ENCODE measurements around the gene HSPA8. TPM values are rescaled to one million over a fixed set of nuclear protein-coding genes. Genes with fewer than 3 reads are reported as not detected.
"Not testable (repeated sequence)": the region's sequence is repeated elsewhere in the genome, so short reads cannot be mapped to it uniquely, and the experiment has no call there.

Gene HSPA8
- total and polyA plus RNA-seq, 7 experiments from 2014 or later, result 763 to 2,366 (median 832) TPM

- intact Hi-C loops (cut with micrococcal nuclease), result loop anchor here (1.0 to 10.0 kb wide), 9 partner anchors 16 to 451 kb away; partner anchors contain the start of gene HSPA8 (in 2 of the 2)
- no peaks in the 10 kb centered on the region for H3K27me3 ChIP-seq (ENCODE audit: control insufficient read depth in 2 of 2, insufficient read depth in 2 of 2, low read length in 2 of 2)
- H3K9me3 ChIP-seq (ENCODE audit: control insufficient read depth in 2 of 3, low read length in 3 of 3), result no peaks in the 10 kb centered on the region
- DNase-seq, result peak in 7 of 9 donors; percentile 38 to 63 (median 51)
- peak overlapping the region in 5 of 10 donors; percentile 14 to 63 (median 14) for H3K4me3 Mint-ChIP-seq
- ChIA-PET CTCF (interaction anchor here (0.7 to 6.7 kb wide), 17 partner anchors 8 to 494 kb away, joined by 3 to 119 read pairs (median 4); partner anchors contain the start of gene HSPA8), POLR2A (interaction anchor here (0.6 to 19.7 kb wide), 7 partner anchors 12 to 144 kb away, joined by 3 to 532 read pairs (median 13); partner anchors contain the start of gene HSPA8)
- no peaks in the 10 kb centered on the region for H3K36me3 ChIP-seq (ENCODE audit: control insufficient read depth in 2 of 3, insufficient read depth in 3 of 3, low read length in 3 of 3)
- peaks cover 0 to 7% (median 0%) of the 10 kb centered on the region in 5 donors for H3K27me3 Mint-ChIP-seq
- no peak overlapping the region for H3K4me3 ChIP-seq (ENCODE audit: low read length)
- peak; percentile 76 for ATAC-seq
- no peaks in the 10 kb centered on the region for H3K9me3 Mint-ChIP-seq
- peak overlapping the region in 8 of 9 donors; percentile 8 to 91 (median 51) for H3K27ac Mint-ChIP-seq
- peaks cover 16 to 43% (median 38%) of the 10 kb centered on the region in 7 donors for H3K4me1 Mint-ChIP-seq
- peaks cover 0 to 6% (median 0%) of the 10 kb centered on the region in 5 donors for H3K36me3 Mint-ChIP-seq
- no peak overlapping the region for H3K27ac ChIP-seq (ENCODE audit: low read depth, low read length)
- H3K4me1 ChIP-seq (ENCODE audit: control insufficient read depth in 2 of 2, insufficient read depth in 2 of 2, low read length in 2 of 2), result peaks cover 0 to 15% of the 10 kb centered on the region in 2 donors
These were observed 41.5 kb upstream of the HSPA8 start for GRCh38 chr11:123103326-123103980.

- intact Hi-C loops (cut with micrococcal nuclease), result loop anchor here (1.0 to 10.0 kb wide), 5 partner anchors 7 to 454 kb away; partner anchors contain the start of gene HSPA8 (in 1 of the 2)
- no peaks in the 10 kb centered on the region for H3K27me3 ChIP-seq (ENCODE audit: control insufficient read depth in 2 of 2, insufficient read depth in 2 of 2, low read length in 2 of 2)
- Mint-ChIP-seq H3K36me3 (peaks cover 0 to 14% (median 0%) of the 10 kb centered on the region in 5 donors), H3K4me3 (peak overlapping the region; percentile 48 to 88 (median 78)), H3K4me1 (peaks cover 16 to 42% (median 38%) of the 10 kb centered on the region in 7 donors), H3K27ac (peak overlapping the region; percentile 79 to 98 (median 95)), H3K9me3 (peaks cover 0 to 2% (median 0%) of the 10 kb centered on the region in 11 donors), H3K27me3 (no peaks in the 10 kb centered on the region)
- peak overlapping the region; percentile 34 for H3K4me3 ChIP-seq (ENCODE audit: low read length)
- ChIA-PET POLR2A (interaction anchor here (0.6 to 19.7 kb wide), 7 partner anchors 11 to 249 kb away, joined by 3 to 532 read pairs (median 5); partner anchors contain the start of gene HSPA8), CTCF (interaction anchor here (0.6 to 6.7 kb wide), 12 partner anchors 9 to 154 kb away, joined by 3 to 119 read pairs (median 5); partner anchors contain the start of gene HSPA8)
- DNase-seq (peak in 2 of 9 donors; percentile 15 to 19), ATAC-seq (no peak)
- H3K27ac ChIP-seq (ENCODE audit: low read depth, low read length), result peak overlapping the region; percentile 55
- H3K36me3 ChIP-seq (ENCODE audit: control insufficient read depth in 2 of 3, insufficient read depth in 3 of 3, low read length in 3 of 3), result no peaks in the 10 kb centered on the region
- peaks cover 0 to 15% of the 10 kb centered on the region in 2 donors for H3K4me1 ChIP-seq (ENCODE audit: control insufficient read depth in 2 of 2, insufficient read depth in 2 of 2, low read length in 2 of 2)
- H3K9me3 ChIP-seq (ENCODE audit: control insufficient read depth in 2 of 3, low read length in 3 of 3), result no peaks in the 10 kb centered on the region
These were observed 38.6 kb upstream of the HSPA8 start for GRCh38 chr11:123100379-123101085.

GRCh38 chr11:123098990-123099389 is 37.1 kb upstream of the HSPA8 start:
- Mint-ChIP-seq H3K4me3 (peak overlapping the region in 1 of 10 donors; percentile 75), H3K27ac (peak overlapping the region in 4 of 9 donors; percentile 3 to 97 (median 77)), H3K27me3 (no peaks in the 10 kb centered on the region), H3K4me1 (peaks cover 13 to 39% (median 33%) of the 10 kb centered on the region in 7 donors), H3K36me3 (peaks cover 0 to 14% (median 0%) of the 10 kb centered on the region in 5 donors), H3K9me3 (peaks cover 0 to 2% (median 0%) of the 10 kb centered on the region in 11 donors)
- H3K4me1 ChIP-seq (ENCODE audit: control insufficient read depth in 2 of 2, insufficient read depth in 2 of 2, low read length in 2 of 2), result peaks cover 0 to 15% of the 10 kb centered on the region in 2 donors
- no peaks in the 10 kb centered on the region for H3K9me3 ChIP-seq (ENCODE audit: control insufficient read depth in 2 of 3, low read length in 3 of 3)
- ATAC-seq (no peak), DNase-seq (no peak)
- no peaks in the 10 kb centered on the region for H3K27me3 ChIP-seq (ENCODE audit: control insufficient read depth in 2 of 2, insufficient read depth in 2 of 2, low read length in 2 of 2)
- ChIA-PET CTCF (interaction anchor here (5.4 kb wide), 1 partner anchor 148 kb away, joined by 42 read pairs; no protein-coding TSS in a partner anchor), POLR2A (interaction anchor here (7.8 to 19.7 kb wide), 2 partner anchors 11 to 34 kb away, joined by 76 to 532 read pairs; partner anchors contain the start of gene HSPA8)
- intact Hi-C loops (cut with micrococcal nuclease), result no loop called here
- no peaks in the 10 kb centered on the region for H3K36me3 ChIP-seq (ENCODE audit: control insufficient read depth in 2 of 3, insufficient read depth in 3 of 3, low read length in 3 of 3)
- no peak overlapping the region for H3K4me3 ChIP-seq (ENCODE audit: low read length)
- H3K27ac ChIP-seq (ENCODE audit: low read depth, low read length), result no peak overlapping the region

- no peak overlapping the region for H3K27ac Mint-ChIP-seq
- Histone ChIP-seq H3K27ac (ENCODE audit: low read depth, low read length) (no peak overlapping the region), H3K4me3 (ENCODE audit: low read length) (no peak overlapping the region), H3K27me3 (ENCODE audit: control insufficient read depth in 2 of 2, insufficient read depth in 2 of 2, low read length in 2 of 2) (no peaks in the 10 kb centered on the region), H3K9me3 (ENCODE audit: control insufficient read depth in 2 of 3, low read length in 3 of 3) (no peaks in the 10 kb centered on the region), H3K36me3 (ENCODE audit: control insufficient read depth in 2 of 3, insufficient read depth in 3 of 3, low read length in 3 of 3) (no peaks in the 10 kb centered on the region), H3K4me1 (ENCODE audit: control insufficient read depth in 2 of 2, insufficient read depth in 2 of 2, low read length in 2 of 2) (no peaks in the 10 kb centered on the region)
- H3K9me3 Mint-ChIP-seq, result peaks cover 0 to 5% (median 0%) of the 10 kb centered on the region in 11 donors
- ChIA-PET POLR2A (interaction anchor here (19.7 kb wide), 1 partner anchor 28 kb away, joined by 532 read pairs; the partner anchor contains the start of gene HSPA8), CTCF (interaction anchor here (0.8 to 1.0 kb wide), 2 partner anchors 39 to 40 kb away, joined by 3 read pairs; no protein-coding TSS in a partner anchor)
- peaks cover 0 to 9% (median 0%) of the 10 kb centered on the region in 5 donors for H3K36me3 Mint-ChIP-seq
- ATAC-seq (no peak), DNase-seq (no peak)
- intact Hi-C loops (cut with micrococcal nuclease), result loop anchor here in 1 of 2 donors (1.0 kb wide), 1 partner anchor 8 kb away; no protein-coding TSS in a partner anchor
- H3K4me1 Mint-ChIP-seq, result peaks cover 0 to 20% (median 12%) of the 10 kb centered on the region in 7 donors
- no peaks in the 10 kb centered on the region for H3K27me3 Mint-ChIP-seq
- no peak overlapping the region for H3K4me3 Mint-ChIP-seq
These were observed 31.8 kb upstream of the HSPA8 start for GRCh38 chr11:123093739-123094138.

- ATAC-seq (no peak), DNase-seq (no peak)
- H3K27ac Mint-ChIP-seq, result peak overlapping the region in 7 of 9 donors; percentile 29 to 90 (median 54)
- peaks cover 9 to 31% (median 27%) of the 10 kb centered on the region in 7 donors for H3K4me1 Mint-ChIP-seq
- no peaks in the 10 kb centered on the region for H3K36me3 Mint-ChIP-seq
- no peaks in the 10 kb centered on the region for H3K27me3 Mint-ChIP-seq
- Histone ChIP-seq H3K27me3 (ENCODE audit: control insufficient read depth in 2 of 2, insufficient read depth in 2 of 2, low read length in 2 of 2) (no peaks in the 10 kb centered on the region), H3K4me3 (ENCODE audit: low read length) (no peak overlapping the region), H3K4me1 (ENCODE audit: control insufficient read depth in 2 of 2, insufficient read depth in 2 of 2, low read length in 2 of 2) (peaks cover 17 to 18% of the 10 kb centered on the region in 2 donors), H3K27ac (ENCODE audit: low read depth, low read length) (no peak overlapping the region), H3K9me3 (ENCODE audit: control insufficient read depth in 2 of 3, low read length in 3 of 3) (no peaks in the 10 kb centered on the region), H3K36me3 (ENCODE audit: control insufficient read depth in 2 of 3, insufficient read depth in 3 of 3, low read length in 3 of 3) (no peaks in the 10 kb centered on the region)
- intact Hi-C loops (cut with micrococcal nuclease), result no loop called here
- CTCF ChIA-PET, result interaction anchor here (0.6 to 1.2 kb wide), 3 partner anchors 9 to 240 kb away, joined by 4 to 5 read pairs (median 5); no protein-coding TSS in a partner anchor
- peaks cover 0 to 3% (median 0%) of the 10 kb centered on the region in 11 donors for H3K9me3 Mint-ChIP-seq
- H3K4me3 Mint-ChIP-seq, result no peak overlapping the region
- POLR2A ChIA-PET, result interaction anchor here (0.8 to 16.3 kb wide), 3 partner anchors 11 to 27 kb away, joined by 3 to 653 read pairs (median 13); partner anchors contain the start of gene HSPA8
These were observed 29.6 kb upstream of the HSPA8 start for GRCh38 chr11:123091506-123091905.

GRCh38 chr11:123090168-123090567 is 28.2 kb upstream of the HSPA8 start:
- POLR2A ChIA-PET, result interaction anchor here (0.7 to 16.3 kb wide), 3 partner anchors 10 to 318 kb away, joined by 3 to 653 read pairs (median 76); partner anchors contain the start of gene HSPA8
- H3K36me3 Mint-ChIP-seq; H3K27me3 Mint-ChIP-seq; H3K4me3 ChIP-seq (ENCODE audit: low read length); H3K36me3 ChIP-seq (ENCODE audit: control insufficient read depth in 2 of 3, insufficient read depth in 3 of 3, low read length in 3 of 3); H3K4me3 Mint-ChIP-seq; H3K9me3 Mint-ChIP-seq; DNase-seq; H3K27me3 ChIP-seq (ENCODE audit: control insufficient read depth in 2 of 2, insufficient read depth in 2 of 2, low read length in 2 of 2); H3K27ac ChIP-seq (ENCODE audit: low read depth, low read length); H3K9me3 ChIP-seq (ENCODE audit: control insufficient read depth in 2 of 3, low read length in 3 of 3); CTCF ChIA-PET; ATAC-seq; intact Hi-C loops (cut with micrococcal nuclease): not testable (repeated sequence)
- H3K4me1 ChIP-seq (ENCODE audit: control insufficient read depth in 2 of 2, insufficient read depth in 2 of 2, low read length in 2 of 2), result peaks cover 22 to 25% of the 10 kb centered on the region in 2 donors
- Mint-ChIP-seq H3K4me1 (peaks cover 18 to 44% (median 37%) of the 10 kb centered on the region in 7 donors), H3K27ac (peak overlapping the region in 7 of 9 donors; percentile 27 to 90 (median 55))
